RWPE1 (cell line): ENCODE data around the gene GRM8.

Experiments
- CTCF ChIA-PET: fragments of 350-600 bp; sonication (Branson Sonifier 250); formaldehyde crosslinking; extraction: SDS; loops from one replicate; lab custom pipeline; 2021; lab: Yijun Ruan, JAX
- POLR2A ChIA-PET: fragments of 400-600 bp; formaldehyde crosslinking; extraction: SDS; loops from one replicate; lab custom pipeline; 2020; ENCODE audit warnings: antibody characterized with exemption; ENCODE audit not compliant: low non-redundant PET; lab: Yijun Ruan, JAX
- DNase-seq: peaks from one replicate; pipeline ENCODE4 v3.0.0; 2012; ENCODE audit warnings: low spot score
- H3K27ac ChIP-seq: fragments of 450-650 bp; 2 replicates; pipeline ENCODE4 v1.5.1; 2017
- TF ChIP-seq, protein P1 (sequence below): fragments of 450-650 bp; conservative IDR thresholded peaks from 2 replicates; pipeline ENCODE4 v1.5.1; 2017; ENCODE audit warnings: low read depth, mild to moderate bottlenecking

The GRM8 gene

DNA sequence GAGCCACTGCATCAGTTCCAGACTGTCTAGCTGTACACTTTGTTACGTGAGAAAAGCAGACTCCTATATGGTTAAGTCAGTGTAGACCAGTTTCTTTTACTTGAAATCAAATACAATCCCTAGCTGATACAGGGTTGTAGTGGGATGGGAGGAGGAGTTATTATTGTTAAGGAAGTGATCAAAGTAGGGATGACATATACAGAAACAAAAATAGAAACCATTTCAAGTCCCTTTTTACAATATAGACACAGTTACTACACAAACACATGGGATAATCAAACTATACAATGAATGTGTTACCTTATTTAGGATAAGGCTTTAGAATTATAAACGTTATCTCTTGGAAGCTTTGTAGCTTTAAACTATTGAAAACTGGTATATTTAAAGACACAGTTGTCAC, 233.9 kb downstream of the GRM8 start:
- TF ChIP-seq, protein P1, sequence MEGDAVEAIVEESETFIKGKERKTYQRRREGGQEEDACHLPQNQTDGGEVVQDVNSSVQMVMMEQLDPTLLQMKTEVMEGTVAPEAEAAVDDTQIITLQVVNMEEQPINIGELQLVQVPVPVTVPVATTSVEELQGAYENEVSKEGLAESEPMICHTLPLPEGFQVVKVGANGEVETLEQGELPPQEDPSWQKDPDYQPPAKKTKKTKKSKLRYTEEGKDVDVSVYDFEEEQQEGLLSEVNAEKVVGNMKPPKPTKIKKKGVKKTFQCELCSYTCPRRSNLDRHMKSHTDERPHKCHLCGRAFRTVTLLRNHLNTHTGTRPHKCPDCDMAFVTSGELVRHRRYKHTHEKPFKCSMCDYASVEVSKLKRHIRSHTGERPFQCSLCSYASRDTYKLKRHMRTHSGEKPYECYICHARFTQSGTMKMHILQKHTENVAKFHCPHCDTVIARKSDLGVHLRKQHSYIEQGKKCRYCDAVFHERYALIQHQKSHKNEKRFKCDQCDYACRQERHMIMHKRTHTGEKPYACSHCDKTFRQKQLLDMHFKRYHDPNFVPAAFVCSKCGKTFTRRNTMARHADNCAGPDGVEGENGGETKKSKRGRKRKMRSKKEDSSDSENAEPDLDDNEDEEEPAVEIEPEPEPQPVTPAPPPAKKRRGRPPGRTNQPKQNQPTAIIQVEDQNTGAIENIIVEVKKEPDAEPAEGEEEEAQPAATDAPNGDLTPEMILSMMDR: no peak
- ChIA-PET CTCF (no interaction called here), POLR2A (no interaction called here)
- H3K27ac ChIP-seq: no peak overlapping the region
- no peak for DNase-seq

- CTCF ChIA-PET: no interaction called here
- POLR2A ChIA-PET: no interaction called here
- TF ChIP-seq, protein P1: no peak
- H3K27ac ChIP-seq: no peak overlapping the region
- no peak for DNase-seq
Measured at GRCh38 chr7:127017196-127017595, 235.5 kb downstream of the GRM8 start.

GRCh38 chr7:127000725-127001124, 252.0 kb downstream of the GRM8 start:
- H3K27ac ChIP-seq: no peak overlapping the region
- DNase-seq: no peak
- POLR2A ChIA-PET: no interaction called here
- CTCF ChIA-PET: no interaction called here
- TF ChIP-seq, protein P1: no peak

DNA sequence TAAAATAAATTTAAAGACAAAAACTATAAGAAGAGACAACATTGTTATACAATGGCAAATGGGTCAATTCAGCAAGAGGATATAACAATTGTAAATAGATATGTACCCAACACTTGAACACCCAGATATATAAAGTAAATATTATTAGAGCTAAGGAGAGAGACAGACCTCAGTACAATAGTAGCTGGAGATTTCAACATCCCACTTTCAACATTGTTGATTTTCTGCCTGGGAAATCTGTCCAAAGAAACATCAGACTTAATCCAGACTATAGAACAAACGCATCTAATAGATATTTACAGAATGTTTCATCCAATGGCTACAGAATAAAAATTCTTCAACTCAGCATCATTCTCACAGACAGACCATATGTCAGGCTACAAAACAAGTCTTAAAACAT, 256.1 kb downstream of the GRM8 start:
- CTCF ChIA-PET: no interaction called here
- POLR2A ChIA-PET: no interaction called here
- TF ChIP-seq, protein P1: no peak
- H3K27ac ChIP-seq: no peak overlapping the region
- no peak for DNase-seq

- no peak overlapping the region for H3K27ac ChIP-seq
- TF ChIP-seq, protein P1: no peak
- DNase-seq: no peak
- ChIA-PET CTCF (no interaction called here), POLR2A (no interaction called here)
Measured at GRCh38 chr7:126993626-126994213, 259.0 kb downstream of the GRM8 start.

DNA sequence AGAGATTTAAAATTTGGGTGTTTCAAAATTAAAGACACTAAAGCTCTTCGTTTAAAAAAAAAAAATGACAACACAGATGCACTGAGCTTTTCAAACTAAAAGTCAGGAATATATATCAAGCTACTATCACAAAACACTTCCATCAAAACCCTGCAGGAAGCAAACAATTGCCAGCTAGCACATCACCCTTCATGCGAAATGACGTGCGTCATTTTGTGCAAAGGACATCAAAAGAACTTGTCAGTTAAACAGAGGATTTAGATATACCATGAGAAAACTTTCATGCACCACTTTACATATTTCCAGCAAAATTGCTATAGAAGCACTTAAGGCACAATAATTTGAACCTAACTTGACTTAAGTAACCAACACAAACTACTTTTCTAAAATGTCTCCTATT, 264.7 kb downstream of the GRM8 start:
- DNase-seq: no peak
- TF ChIP-seq, protein P1: no peak
- POLR2A ChIA-PET: no interaction called here
- H3K27ac ChIP-seq: no peak overlapping the region
- CTCF ChIA-PET: no interaction called here
